Activated naive CD4-positive, alpha-beta T cell treated with anti-CD3 and anti-CD28 coated beads, Interleukin-2, amount 50 U/mL, for 72 hours (primary cell): Measurements from ENCODE around the gene ZNF740. TPM values are rescaled to one million over a fixed set of nuclear protein-coding genes. Genes with fewer than 3 reads are reported as not detected.
"Not testable (repeated sequence)": the region's sequence is repeated elsewhere in the genome, so short reads cannot be mapped to it uniquely, and the experiment has no call there.

Source experiments
- ATAC-seq, 2 donors: fragments of 150-1000 bp; cut with Tn5 transposase; 2 replicates each; pipeline ENCODE4 v1.10.0; 2021; ENCODE audit warnings: mild to moderate bottlenecking in 2 of 2, moderate library complexity in 2 of 2
- DNase-seq, 2 donors: peaks; one replicate each; pipeline ENCODE4 v3.0.0; 2021 to 2022; ENCODE audit warnings: low spot score in 2 of 2
- H3K27ac Mint-ChIP-seq, 2 donors: one replicate each; pipeline ENCODE4 v1.8.0; 2022; ENCODE audit warnings: mild to moderate bottlenecking in 2 of 2, mixed read lengths in 2 of 2
- H3K36me3 Mint-ChIP-seq, 2 donors: one replicate each; pipeline ENCODE4 v1.8.0; 2022; ENCODE audit warnings: mixed read lengths in 2 of 2
- H3K9me3 Mint-ChIP-seq, 2 donors: one replicate each; pipeline ENCODE4 v1.8.0; 2022; ENCODE audit warnings: mixed read lengths in 2 of 2
- total RNA-seq, 2 donors: library from RNA; stranded (reverse); gene quantifications; one replicate each; pipeline ENCODE4 v1.2.3, GENCODE V29; 2022

ZNF740 gene
- total RNA-seq, 2 donors from 2014 or later = 36.8 to 43.2 TPM

DNA sequence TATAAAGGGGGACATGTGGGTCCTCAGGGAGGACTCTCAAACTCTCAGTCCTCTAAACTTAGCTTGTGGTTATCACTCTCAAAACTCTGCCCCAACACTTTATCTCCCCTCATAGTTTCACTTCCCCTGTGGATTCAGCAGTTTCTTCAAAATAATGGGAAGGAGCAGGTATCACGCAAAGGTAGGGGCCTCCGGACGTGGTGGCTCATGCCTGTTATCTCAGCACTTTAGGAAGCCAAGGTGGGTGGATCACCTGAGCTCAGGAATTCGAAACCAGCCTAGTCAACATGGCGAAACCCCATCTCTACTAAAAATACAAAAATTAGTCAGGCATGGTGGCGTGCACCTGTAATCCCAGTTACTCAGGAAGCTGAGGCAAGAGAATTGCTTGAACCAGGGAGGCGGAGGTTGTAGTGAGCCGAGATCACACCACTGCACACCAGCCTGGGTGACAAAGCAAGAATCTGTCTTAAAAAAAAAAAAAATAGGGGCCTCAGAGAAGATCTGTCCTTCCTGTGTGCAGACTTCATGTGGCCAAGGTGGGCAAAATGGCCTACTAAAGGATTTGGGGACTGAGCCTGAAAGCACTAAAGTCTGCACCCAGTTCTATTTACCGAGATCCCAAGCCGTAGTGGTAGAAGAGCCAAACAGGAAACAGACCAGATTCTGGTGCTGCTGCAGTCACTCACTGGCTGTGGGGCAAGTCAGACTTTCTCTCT, 20.1 kb downstream of the ZNF740 start:
- H3K36me3 Mint-ChIP-seq = peaks cover 5 to 18% of the 10 kb centered on the region in 2 donors
- ATAC-seq (peak; percentile 58 to 60), DNase-seq (peak; percentile 43 to 75)
- H3K9me3 Mint-ChIP-seq = no peaks in the 10 kb centered on the region
- H3K27ac Mint-ChIP-seq = peak overlapping the region; percentile 75 to 90

- peaks cover 5 to 18% of the 10 kb centered on the region in 2 donors for H3K36me3 Mint-ChIP-seq
- ATAC-seq (no peak), DNase-seq (no peak)
- H3K27ac Mint-ChIP-seq = peak overlapping the region; percentile 75 to 90
- no peaks in the 10 kb centered on the region for H3K9me3 Mint-ChIP-seq
Observed at GRCh38 chr12:53201177-53201541, 20.6 kb downstream of the ZNF740 start.

- no peaks in the 10 kb centered on the region for H3K9me3 Mint-ChIP-seq
- H3K27ac Mint-ChIP-seq = no peak overlapping the region
- H3K36me3 Mint-ChIP-seq = peaks cover 5 to 18% of the 10 kb centered on the region in 2 donors
- ATAC-seq (no peak), DNase-seq (no peak)
Observed at GRCh38 chr12:53201639-53202038, 21.1 kb downstream of the ZNF740 start.

- not testable (repeated sequence) for H3K9me3 Mint-ChIP-seq, DNase-seq, ATAC-seq, H3K27ac Mint-ChIP-seq
- peaks cover 5 to 18% of the 10 kb centered on the region in 2 donors for H3K36me3 Mint-ChIP-seq
Observed at GRCh38 chr12:53202316-53202715, 21.8 kb downstream of the ZNF740 start.

DNA sequence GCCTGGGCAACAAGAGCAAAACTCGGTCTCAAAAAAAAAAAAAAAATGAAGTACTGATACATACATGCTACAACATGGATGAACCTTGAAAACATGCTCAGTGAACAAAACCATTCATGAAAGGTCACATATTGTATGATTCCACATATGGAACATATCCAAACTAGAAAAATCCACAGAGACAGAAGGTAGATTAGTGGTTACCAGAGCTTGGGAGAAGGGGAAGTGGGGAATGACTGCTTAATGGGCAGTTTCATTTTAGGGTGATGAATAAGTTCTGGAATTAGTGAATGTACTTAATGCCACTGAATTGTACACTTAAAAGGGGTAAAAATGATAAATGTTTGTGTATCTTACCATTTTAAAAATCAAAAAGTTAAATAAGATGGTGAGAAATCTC, 23.8 kb downstream of the ZNF740 start:
- ATAC-seq = no peak
- DNase-seq = no peak
- Mint-ChIP-seq H3K9me3 (no peaks in the 10 kb centered on the region), H3K27ac (no peak overlapping the region), H3K36me3 (peaks cover 5 to 18% of the 10 kb centered on the region in 2 donors)

GRCh38 chr12:53205747-53206419, 25.4 kb downstream of the ZNF740 start:
- ATAC-seq (peak; percentile 86 to 91), DNase-seq (peak; percentile 76 to 89)
- Mint-ChIP-seq H3K27ac (peak overlapping the region; percentile 84 to 86), H3K9me3 (no peaks in the 10 kb centered on the region), H3K36me3 (peaks cover 3 to 11% of the 10 kb centered on the region in 2 donors)

GRCh38 chr12:53207042-53207441, 26.5 kb downstream of the ZNF740 start, which contains the start of gene ITGB7:
Gene ITGB7 (minus strand): TSS chr12:53207251. CDS start chr12:53200443, 6,808 bp downstream.
- ATAC-seq = peak; percentile 53 to 54

GRCh38 chr12:53208435-53208834, 27.9 kb downstream of the ZNF740 start:
- H3K9me3 Mint-ChIP-seq = no peaks in the 10 kb centered on the region
- H3K27ac Mint-ChIP-seq = peak overlapping the region; percentile 26 to 58
- peaks cover 0 to 8% of the 10 kb centered on the region in 2 donors for H3K36me3 Mint-ChIP-seq

More at GRCh38 chr12:53207042-53207441, 26.5 kb downstream of the ZNF740 start, which contains the start of gene ITGB7:
- H3K9me3 Mint-ChIP-seq = no peaks in the 10 kb centered on the region
- H3K27ac Mint-ChIP-seq = peak within 1 kb of the TSS; percentile 84 to 86
- peak; percentile 58 to 76 for DNase-seq
- H3K36me3 Mint-ChIP-seq = peaks cover 4 to 6% of the 10 kb centered on the region in 2 donors

DNA sequence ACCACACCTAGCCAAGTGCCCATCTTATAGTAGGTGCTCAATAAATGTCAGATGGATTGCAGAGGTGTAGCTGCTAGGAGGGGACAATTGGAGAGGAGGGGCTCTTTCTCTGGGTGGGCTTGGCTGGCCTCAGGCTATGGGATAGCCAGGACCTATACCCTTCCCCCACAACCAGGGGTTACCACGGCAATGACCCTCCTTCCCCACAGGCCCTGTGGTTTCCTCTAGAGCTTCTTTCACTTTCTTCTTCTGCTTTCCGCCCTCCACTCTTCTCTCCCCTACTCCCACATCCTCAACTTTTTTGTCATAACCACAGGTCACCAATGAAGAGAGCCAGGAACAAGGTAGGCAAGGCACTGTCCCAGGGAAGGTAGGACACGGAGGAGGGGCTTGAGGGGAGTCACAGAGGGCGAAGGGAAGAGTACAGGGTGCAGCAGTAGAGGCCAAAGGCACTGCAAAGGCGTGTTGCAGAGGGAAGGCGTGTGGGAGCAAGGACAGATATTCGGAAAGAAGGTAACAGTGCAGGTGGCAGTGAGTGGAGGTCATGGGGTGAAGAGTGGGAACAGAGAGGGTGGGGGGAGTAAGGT, 28.4 kb downstream of the ZNF740 start:
- no peaks in the 10 kb centered on the region for H3K9me3 Mint-ChIP-seq
- peaks cover 0 to 12% of the 10 kb centered on the region in 2 donors for H3K36me3 Mint-ChIP-seq
- H3K27ac Mint-ChIP-seq = peak overlapping the region; percentile 26 to 58
- no peak for DNase-seq
- peak; percentile 19 to 33 for ATAC-seq

More at GRCh38 chr12:53208435-53208834, 27.9 kb downstream of the ZNF740 start:
- DNase-seq = no peak
- ATAC-seq = no peak

DNA sequence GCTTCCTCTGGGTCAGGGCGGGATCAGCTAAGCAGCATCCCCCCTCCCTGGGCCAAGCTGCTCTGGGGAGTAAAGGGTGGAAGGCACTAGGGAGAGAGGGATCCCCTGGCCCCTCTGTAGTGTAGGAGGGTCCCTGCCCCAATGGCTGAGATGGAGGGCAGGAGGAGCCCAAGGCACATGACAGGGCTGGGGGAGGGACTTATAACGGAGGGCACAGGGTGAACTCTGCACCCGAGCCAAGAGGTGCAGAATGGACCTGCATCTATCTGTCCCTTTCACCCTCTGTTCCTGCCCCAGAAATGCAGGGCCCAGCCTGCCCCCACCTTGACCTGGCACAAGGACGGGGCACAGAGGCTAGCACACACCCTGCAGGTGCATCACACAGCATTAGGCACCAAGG, 30.3 kb downstream of the ZNF740 start:
- H3K36me3 Mint-ChIP-seq = peaks cover 0 to 12% of the 10 kb centered on the region in 2 donors

DNA sequence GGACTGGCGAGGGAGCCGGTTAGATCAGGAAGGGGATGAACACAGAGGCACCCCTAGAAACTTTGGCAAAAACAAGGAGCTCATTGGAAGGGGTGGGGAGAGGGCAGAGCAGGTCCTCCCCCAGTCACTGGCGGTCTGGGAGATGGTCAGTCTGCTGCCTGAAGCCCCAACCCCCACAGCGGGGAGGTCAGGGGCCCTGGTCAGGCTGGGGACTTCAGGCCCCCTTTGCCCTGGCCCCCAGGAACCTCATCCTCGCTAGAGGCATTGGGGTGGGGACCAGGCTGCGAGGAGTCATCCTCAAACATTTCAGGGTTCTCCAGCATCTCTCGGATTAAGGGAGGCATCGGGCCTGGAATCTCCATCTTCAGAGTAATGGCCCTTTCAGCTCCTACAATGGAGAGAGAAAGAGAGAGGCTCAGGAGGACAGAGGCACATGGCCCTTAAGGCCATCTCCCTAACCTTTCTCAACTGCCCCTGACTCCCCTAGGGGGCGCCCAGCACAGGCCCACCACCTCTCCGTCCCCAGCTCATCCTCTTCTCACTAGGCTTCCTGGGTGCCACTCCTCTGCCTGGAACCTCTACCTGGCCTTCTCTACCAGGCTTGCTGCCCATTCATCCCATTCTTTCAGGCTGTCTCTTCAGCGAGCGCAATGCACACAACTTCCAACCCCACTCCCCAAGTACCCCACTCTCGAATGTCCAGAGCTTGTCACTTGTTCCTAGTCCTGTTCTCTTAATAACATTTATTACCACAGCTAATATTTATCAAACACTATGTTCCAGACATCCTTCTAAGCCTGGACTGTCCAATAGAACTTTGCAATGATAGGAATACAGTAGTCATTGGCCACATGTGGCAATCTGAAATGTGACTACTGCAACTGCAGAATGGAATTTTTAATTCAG, 31.2 kb downstream of the ZNF740 start:
- H3K36me3 Mint-ChIP-seq = peaks cover 0 to 12% of the 10 kb centered on the region in 2 donors
- no peak for DNase-seq
- ATAC-seq = no peak
- H3K27ac Mint-ChIP-seq = peak overlapping the region in 1 of 2 donors; percentile 45
- H3K9me3 Mint-ChIP-seq = no peaks in the 10 kb centered on the region

More for the DNA sequence above, 30.3 kb downstream of the ZNF740 start:
- ATAC-seq (no peak), DNase-seq (no peak)
- Mint-ChIP-seq H3K27ac (no peak overlapping the region), H3K9me3 (no peaks in the 10 kb centered on the region)

- ATAC-seq (no peak), DNase-seq (no peak)
- peaks cover 0 to 12% of the 10 kb centered on the region in 2 donors for H3K36me3 Mint-ChIP-seq
- H3K9me3 Mint-ChIP-seq = no peaks in the 10 kb centered on the region
- no peak overlapping the region for H3K27ac Mint-ChIP-seq
Observed at GRCh38 chr12:53212931-53213330, 32.4 kb downstream of the ZNF740 start.

GRCh38 chr12:53213348-53213747, 32.8 kb downstream of the ZNF740 start:
- peaks cover 0 to 12% of the 10 kb centered on the region in 2 donors for H3K36me3 Mint-ChIP-seq
- no peaks in the 10 kb centered on the region for H3K9me3 Mint-ChIP-seq
- DNase-seq (peak; percentile 83 to 92), ATAC-seq (peak; percentile 51 to 80)
- no peak overlapping the region for H3K27ac Mint-ChIP-seq

- no peak overlapping the region for H3K27ac Mint-ChIP-seq
- DNase-seq = no peak
- no peaks in the 10 kb centered on the region for H3K9me3 Mint-ChIP-seq
- no peak for ATAC-seq
- peaks cover 4 to 15% of the 10 kb centered on the region in 2 donors for H3K36me3 Mint-ChIP-seq
Observed at GRCh38 chr12:53214221-53214620, 33.7 kb downstream of the ZNF740 start.

DNA sequence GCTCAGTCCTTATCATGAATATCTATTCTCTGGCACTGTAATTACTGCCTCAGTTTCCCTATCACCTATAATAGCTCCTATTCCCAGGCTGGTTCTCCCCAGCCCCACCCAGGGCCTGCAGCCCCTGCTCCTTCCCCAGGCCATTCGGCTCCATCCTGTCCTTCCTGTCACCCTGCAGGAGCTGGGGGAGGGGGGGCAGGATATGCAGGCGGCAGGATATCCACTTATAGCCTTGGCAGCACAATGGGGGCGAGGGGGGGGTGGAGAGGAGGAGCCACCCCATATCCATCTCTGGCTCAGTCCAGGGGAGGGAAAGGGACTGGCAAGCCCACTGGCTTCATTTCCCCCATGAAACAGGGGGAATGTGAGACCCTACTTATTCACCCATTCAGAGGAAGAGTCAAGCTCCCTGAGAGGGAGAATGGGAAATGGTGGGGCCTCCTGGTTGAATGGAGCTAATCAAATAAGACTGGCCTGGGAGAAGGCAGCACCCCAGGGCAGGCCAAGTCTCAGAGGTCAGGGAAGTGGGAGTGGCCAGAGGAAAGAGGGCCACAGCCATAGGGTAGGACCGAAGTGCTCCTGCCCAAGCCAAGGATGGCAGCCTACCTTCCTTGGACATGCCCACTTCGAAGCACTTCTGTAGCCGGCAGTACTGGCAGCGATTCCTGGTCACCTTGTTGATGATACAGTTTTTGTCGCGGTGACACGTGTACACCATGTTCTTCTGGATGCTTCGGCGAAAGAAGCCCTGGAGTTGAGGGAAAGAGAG, 34.3 kb downstream of the ZNF740 start:
- no peak for ATAC-seq
- Mint-ChIP-seq H3K36me3 (peaks cover 8 to 18% of the 10 kb centered on the region in 2 donors), H3K27ac (peak overlapping the region in 1 of 2 donors; percentile 5), H3K9me3 (no peaks in the 10 kb centered on the region)
- no peak for DNase-seq
